Kidney epithelial cell (primary cell): ENCODE measurements around the gene LIMS2. TPM values are rescaled to one million over a fixed set of nuclear protein-coding genes. Genes with fewer than 3 reads are reported as not detected.

ENCODE experiments used
- DNase-seq: peaks from one replicate; pipeline ENCODE4 v3.0.0-alpha.2; 2010; ENCODE audit warnings: low read depth
- H3K27me3 ChIP-seq: 2 replicates; pipeline ENCODE4 v1.6.0; 2011; ENCODE audit warnings: low read length; ENCODE audit not compliant: control insufficient read depth, insufficient read depth
- H3K36me3 ChIP-seq: 2 replicates; pipeline ENCODE4 v1.5.1; 2011; ENCODE audit warnings: low read length; ENCODE audit not compliant: control insufficient read depth, insufficient read depth
- H3K4me3 ChIP-seq: 2 replicates; pipeline ENCODE4 v1.5.1; 2011; ENCODE audit warnings: low read depth, mild to moderate bottlenecking, control low read depth, low read length
- CTCF ChIP-seq: IDR thresholded peaks from 2 replicates; pipeline ENCODE4 v1.5.1; 2011; ENCODE audit warnings: mild to moderate bottlenecking, moderate library complexity, low read length, control low read depth, inconsistent platforms; ENCODE audit not compliant: insufficient read depth, poor library complexity, severe bottlenecking
- total RNA-seq: library from RNA; depleted of rRNA; stranded (reverse); fragments of >200 nt; gene quantifications from 2 replicates; pipeline ENCODE4 v1.2.3, GENCODE V29; 2015

Gene LIMS2
- total RNA-seq, 1 donor from 2014 or later = 2.3 TPM

DNA sequence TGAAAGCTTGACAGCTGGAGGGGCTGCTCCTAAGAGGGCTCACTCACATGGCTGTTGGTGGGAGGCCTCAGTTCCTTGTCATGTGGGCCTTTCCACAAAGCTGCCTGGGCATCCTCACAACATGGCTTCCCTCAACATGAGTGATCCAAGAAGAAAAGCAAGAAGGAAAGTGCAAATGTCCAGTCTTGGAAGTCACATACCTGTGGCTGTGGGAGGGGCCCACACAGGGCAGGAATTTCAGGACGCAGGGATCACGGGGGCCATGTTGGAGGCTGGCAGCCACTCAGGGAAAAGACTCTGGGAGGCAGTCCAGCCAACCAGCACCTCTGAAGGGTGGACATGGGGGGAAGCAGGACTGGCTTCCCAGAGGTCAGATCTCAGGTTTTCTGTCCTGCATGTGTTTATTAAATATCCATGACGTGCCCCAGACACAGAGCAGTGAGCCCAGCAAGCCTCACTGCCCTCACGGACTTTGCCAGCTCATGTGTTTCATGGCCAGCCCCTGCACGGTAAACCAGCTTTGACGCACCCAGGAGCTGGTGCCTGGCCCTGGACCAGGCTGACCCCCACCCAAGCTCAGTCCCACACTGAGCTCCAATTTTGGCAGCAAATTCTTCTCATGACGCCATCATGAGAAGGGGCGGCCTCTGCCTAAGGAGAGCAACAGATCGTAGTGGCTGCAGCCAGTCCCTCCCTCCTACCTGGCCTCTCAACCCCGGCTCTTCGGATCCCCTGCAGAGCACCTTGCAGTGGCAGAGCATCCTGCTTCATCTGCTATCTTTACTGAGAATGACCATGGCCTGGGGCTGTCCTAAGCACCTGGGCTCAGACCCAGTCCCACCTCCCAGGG lies 64.0 kb downstream of the LIMS2 start:
- TF ChIP-seq CTCF = no peak
- Histone ChIP-seq H3K4me3 (no peak overlapping the region), H3K27me3 (peaks cover 2% of the 10 kb centered on the region), H3K36me3 (no peaks in the 10 kb centered on the region)
- no peak for DNase-seq

DNA sequence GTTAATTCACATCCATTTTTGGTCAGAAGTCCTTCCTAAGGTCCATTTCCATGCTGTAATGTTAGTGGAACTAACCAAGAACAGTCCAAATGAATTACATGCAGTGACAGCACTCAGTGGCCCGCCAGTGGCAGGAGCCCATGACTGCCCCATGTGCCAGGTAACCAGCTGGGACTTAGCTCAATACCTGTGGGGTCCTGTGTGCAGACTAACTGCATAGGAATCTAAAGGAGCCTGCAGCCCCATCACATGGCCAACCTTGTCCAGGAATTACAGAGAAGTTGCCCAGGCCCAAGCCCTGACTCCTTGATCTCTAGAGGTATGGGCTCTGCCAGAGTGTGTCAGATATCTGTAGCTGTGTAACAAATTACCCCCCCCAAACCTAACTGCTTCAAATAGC lies 64.8 kb downstream of the LIMS2 start:
- TF ChIP-seq CTCF = no peak
- no peak for DNase-seq
- H3K27me3 ChIP-seq = peaks cover 2% of the 10 kb centered on the region
- no peak overlapping the region for H3K4me3 ChIP-seq
- no peaks in the 10 kb centered on the region for H3K36me3 ChIP-seq

GRCh38 chr2:127609818-127610217 lies 65.5 kb downstream of the LIMS2 start:
- no peak for DNase-seq
- Histone ChIP-seq H3K36me3 (no peaks in the 10 kb centered on the region), H3K4me3 (no peak overlapping the region), H3K27me3 (peaks cover 2% of the 10 kb centered on the region)
- no peak for TF ChIP-seq CTCF

- no peak for DNase-seq
- no peak overlapping the region for H3K4me3 ChIP-seq
- H3K27me3 ChIP-seq = peaks cover 2% of the 10 kb centered on the region
- TF ChIP-seq CTCF = no peak
- no peaks in the 10 kb centered on the region for H3K36me3 ChIP-seq
These were observed 66.1 kb downstream of the LIMS2 start for GRCh38 chr2:127609031-127609751.

- H3K27me3 ChIP-seq = no peaks in the 10 kb centered on the region
- DNase-seq = no peak
- no peaks in the 10 kb centered on the region for H3K36me3 ChIP-seq
- H3K4me3 ChIP-seq = no peak overlapping the region
- no peak for TF ChIP-seq CTCF
These were observed 67.0 kb downstream of the LIMS2 start for GRCh38 chr2:127608061-127609030.
